ENCODE measurements around the gene CDKN2C.
A peak's percentile ranks its signal among the peaks of the same experiment; 100 is the strongest.
"Not testable (repeated sequence)": the region's sequence is repeated elsewhere in the genome, so short reads cannot be mapped to it uniquely, and the experiment has no call there.

Gene CDKN2C
- total RNA-seq: 4.4 to 40.9 (median 11.1) reads per million in 17 experiments

GRCh38 chr1:50969611-50970508 is at the start of gene CDKN2C:
Gene CDKN2C, plus strand, starts transcription at chr1:50970245. Its CDS starts 124 bp downstream, at chr1:50970369.
- peak; percentile 40 to 55 (median 48) for DNase-seq

- DNase-seq: no peak
Measured at GRCh38 chr1:50920409-50920808, 49.6 kb upstream of the CDKN2C start.

DNA sequence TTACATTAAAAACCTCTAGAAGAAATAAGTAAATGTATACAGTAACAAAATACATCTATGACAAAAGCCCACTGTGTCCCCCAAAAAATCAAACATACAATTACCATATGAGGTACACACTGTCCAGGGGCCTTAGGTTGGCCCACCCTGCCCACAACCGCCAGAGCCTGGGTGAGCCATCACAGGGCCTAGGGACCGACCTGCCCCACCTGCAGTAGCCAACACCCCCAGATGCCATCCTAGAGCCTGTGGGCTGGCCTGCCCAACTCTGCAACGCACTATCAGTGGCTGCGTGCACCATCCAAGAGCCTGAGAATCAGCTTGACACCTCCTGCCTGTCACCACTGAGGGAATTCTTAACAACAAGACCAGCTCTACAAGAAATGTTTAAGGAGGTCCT is 49.0 kb upstream of the CDKN2C start:
- no peak for DNase-seq

GRCh38 chr1:50923564-50923963 is 46.5 kb upstream of the CDKN2C start:
- DNase-seq: no peak

DNA sequence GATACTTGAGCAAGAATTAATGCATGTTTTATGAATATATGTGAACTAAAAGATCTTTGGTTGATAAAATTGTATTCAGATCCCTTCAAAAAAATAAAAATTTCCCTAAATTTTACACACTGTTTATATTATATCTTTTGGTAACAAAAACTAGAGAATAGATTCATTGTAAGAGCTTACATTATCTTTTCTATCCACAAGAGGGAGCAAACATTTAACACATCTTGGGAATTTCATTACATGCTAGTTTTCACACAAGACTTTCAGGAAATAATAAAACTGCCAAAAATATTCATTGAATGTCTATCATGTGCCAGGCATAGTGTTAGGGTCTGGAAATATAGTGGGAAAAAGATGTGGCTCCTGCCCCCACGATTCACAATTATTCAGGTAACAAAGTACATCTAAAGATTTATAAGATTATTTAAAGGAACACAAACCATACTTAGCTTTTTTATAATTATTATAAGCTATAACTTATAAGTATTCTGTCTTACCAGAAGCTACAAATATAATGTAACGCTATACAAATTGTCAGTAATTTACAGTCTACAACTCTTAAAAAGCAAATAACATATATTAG is 40.6 kb upstream of the CDKN2C start:
- peak in 2 of 4 experiments; percentile 53 to 65 for DNase-seq

DNA sequence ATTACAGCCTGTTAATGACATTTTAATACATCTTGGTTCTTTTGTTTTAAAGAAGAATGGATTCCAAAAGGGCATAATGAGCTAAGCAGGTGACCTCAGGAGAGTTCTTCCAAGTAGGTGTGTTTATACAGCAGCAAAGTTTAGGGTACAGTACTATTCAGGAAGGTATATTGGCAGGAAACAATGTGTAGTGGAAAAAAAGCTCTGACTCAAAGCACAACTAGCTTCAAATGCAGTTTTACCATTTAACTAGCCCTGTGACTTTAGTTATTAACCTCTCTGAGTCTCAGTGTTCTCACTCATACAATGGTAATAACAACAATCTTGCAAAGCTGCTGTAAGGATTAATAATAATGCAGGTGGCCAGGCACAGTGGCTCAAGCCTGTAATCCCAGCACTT is 39.9 kb upstream of the CDKN2C start:
- no peak for DNase-seq

DNA sequence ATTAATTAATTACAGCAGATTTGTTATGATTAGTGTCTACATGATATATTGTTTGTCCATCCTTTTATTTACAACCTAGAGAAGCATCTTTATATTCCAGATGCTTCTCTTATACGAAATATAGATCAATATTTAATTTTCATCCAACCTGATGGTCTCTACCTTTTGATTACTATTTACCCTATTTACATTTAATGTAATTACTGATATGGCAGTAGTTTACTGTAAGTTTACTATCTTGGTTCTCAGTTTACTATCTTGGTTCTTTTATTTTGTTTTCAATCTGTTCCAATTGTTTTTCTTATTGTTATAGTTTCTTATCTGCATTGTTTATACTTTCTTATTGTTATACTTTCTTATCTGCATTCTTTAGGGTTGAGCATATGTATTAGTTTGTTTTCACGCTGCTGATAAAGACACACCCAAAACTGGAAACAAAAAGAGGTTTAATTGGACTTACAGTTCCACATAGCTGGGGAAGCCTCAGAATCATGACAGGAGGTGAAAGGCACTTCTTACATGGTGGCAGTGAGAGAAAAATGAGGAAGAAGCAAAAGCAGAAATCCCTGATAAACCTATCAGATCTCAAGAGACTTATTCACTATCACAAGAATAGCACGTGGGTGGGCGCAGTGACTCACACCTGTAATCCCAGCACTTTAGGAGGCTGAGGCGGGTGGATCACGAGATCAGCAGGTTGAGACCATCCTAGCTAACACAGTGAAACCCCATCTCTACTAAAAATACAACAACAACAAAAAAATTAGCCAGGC is 38.9 kb upstream of the CDKN2C start:
- peak; percentile 50 to 75 (median 62) for DNase-seq

- not testable (repeated sequence) for DNase-seq
Measured at GRCh38 chr1:50932043-50932442, 38.0 kb upstream of the CDKN2C start.

- not testable (repeated sequence) for DNase-seq
Measured at GRCh38 chr1:50933770-50934169, 36.3 kb upstream of the CDKN2C start.

DNA sequence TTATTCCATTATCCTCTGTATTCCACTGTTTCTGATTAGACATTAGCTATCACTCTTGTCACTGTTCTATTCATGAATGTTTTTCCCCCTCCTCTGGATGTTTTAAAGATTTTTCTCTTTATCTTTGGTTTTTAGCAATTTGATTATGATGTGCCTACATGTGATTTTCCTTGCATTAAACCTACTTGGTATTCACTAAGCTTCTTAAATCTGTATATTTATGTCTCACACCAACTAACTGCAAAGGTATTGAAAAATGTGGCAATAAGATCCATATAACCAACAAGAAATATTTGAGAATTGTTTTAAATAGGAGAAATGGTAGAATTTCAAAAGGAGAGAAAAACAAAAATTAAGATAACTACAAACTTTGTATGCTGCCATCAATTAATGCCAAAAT is 35.2 kb upstream of the CDKN2C start:
- DNase-seq: no peak

GRCh38 chr1:50935276-50935675 is 34.8 kb upstream of the CDKN2C start:
- DNase-seq: not testable (repeated sequence)

- no peak for DNase-seq
Measured at GRCh38 chr1:50936321-50936720, 33.7 kb upstream of the CDKN2C start.

- DNase-seq: no peak
Measured at GRCh38 chr1:50940291-50940690, 29.8 kb upstream of the CDKN2C start.

- DNase-seq: no peak
Measured at GRCh38 chr1:50942334-50942733, 27.7 kb upstream of the CDKN2C start.

DNA sequence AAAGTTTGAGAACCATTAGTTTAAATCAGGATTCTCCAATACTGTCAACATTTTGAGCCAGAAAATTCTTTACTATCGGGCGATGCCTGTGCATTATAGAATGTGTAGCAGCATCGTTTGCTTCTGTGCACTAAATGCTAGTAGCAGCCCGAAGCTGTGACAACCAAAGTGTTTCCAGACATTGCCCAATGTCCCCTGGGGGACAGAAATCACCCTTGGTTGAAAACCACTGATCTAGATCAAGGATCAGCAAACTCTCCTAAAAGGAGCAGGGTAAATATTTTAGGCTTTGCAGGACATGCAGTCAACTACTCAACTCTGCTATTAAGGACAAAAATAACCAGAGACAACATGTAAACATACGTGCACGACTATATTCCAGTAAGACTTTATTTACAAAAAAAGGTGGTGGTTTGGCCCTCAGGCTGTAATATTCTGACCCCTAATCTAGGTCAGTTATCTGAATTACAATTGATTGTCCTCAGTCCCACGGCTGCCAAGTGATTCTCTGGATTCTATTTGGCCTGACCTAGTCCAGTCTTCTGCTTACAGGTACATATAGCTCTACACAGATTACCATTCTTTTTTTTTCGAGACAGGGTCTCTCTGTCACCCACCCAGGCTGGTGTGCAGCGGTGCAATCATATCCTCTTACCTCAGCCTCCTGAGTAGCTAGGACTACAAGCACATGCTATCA is 20.6 kb upstream of the CDKN2C start:
- DNase-seq: no peak

GRCh38 chr1:50950396-50950795 is 19.6 kb upstream of the CDKN2C start:
- no peak for DNase-seq

GRCh38 chr1:50952566-50952965 is 17.5 kb upstream of the CDKN2C start:
- not testable (repeated sequence) for DNase-seq

DNA sequence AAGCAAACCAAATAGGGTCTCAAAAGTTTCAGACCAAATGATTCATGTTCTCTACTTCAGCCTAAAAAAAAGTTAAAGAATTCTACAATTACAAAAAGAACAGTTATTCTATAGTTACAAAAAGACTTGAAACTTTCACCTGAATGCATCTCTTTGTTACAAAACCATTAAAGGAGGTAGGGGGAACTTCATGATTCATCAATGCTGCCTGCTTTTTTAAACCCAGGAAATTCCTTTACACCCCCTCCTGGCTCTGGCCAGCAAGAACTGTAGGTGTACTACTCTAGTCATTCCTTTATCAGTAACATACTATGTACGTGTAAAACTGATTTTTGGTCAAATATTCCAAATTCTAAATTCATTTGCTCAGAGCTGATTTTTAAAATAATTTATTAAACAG is 14.9 kb upstream of the CDKN2C start:
- DNase-seq: no peak

GRCh38 chr1:50959303-50959912 is 10.6 kb upstream of the CDKN2C start:
- peak; percentile 15 to 41 (median 34) for DNase-seq

- peak; percentile 96 to 98 (median 98) for DNase-seq
Measured at GRCh38 chr1:50959913-50960844, 9.9 kb upstream of the CDKN2C start, which contains the start of gene FAF1. Gene FAF1, minus strand, starts transcription at chr1:50960267. Its CDS starts 456 bp downstream, at chr1:50959811.

DNA sequence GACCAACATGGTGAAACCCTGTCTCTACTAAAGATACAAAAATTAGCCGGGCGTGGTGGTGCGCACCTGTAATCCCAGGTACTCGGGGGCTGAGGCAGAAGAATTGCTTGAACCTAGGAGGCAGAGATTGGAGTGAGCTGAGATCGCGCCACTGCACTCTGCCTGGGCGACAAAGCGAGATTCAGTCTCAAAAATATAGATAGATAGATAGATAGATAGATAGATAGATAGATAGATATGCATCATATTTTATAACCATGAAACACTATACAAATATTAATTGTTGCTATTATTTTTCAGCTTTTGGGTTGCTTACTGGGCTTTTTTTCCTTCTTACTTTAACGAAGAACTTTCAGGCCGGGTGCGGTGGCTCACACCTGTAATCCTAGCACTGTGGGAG is 5.2 kb upstream of the CDKN2C start:
- DNase-seq: no peak

Data from suppressor macrophage (primary cell).